Endodermal cell (in vitro differentiated cells): ENCODE measurements around the gene NAA16. TPM values are rescaled to one million over a fixed set of nuclear protein-coding genes. Genes with fewer than 3 reads are reported as not detected.

Source experiments
- DNase-seq: peaks from one replicate; pipeline ENCODE4 v3.0.0-alpha.2; 2017
- H3K27ac ChIP-seq: 2 replicates; pipeline ENCODE4 v1.5.1; 2013; ENCODE audit warnings: mild to moderate bottlenecking, low read depth, low read length, moderate library complexity
- H3K27me3 ChIP-seq: 2 replicates; pipeline ENCODE4 v1.6.1; 2013; ENCODE audit warnings: mild to moderate bottlenecking, low read length, moderate library complexity; ENCODE audit not compliant: insufficient read depth, control insufficient read depth, poor library complexity, severe bottlenecking
- H3K36me3 ChIP-seq: 2 replicates; pipeline ENCODE4 v1.7.0; 2013; ENCODE audit warnings: mild to moderate bottlenecking, low read length, moderate library complexity; ENCODE audit not compliant: control insufficient read depth, insufficient read depth
- H3K4me1 ChIP-seq: one replicate; pipeline ENCODE4 v1.7.0; 2013; ENCODE audit warnings: low read length; ENCODE audit not compliant: control insufficient read depth, insufficient read depth
- H3K4me3 ChIP-seq: 2 replicates; pipeline ENCODE4 v1.5.1; 2013; ENCODE audit warnings: mild to moderate bottlenecking, low read length, moderate library complexity
- H3K9ac ChIP-seq: 2 replicates; pipeline ENCODE4 v1.6.1; 2013; ENCODE audit warnings: mild to moderate bottlenecking, low read length, moderate library complexity; ENCODE audit not compliant: poor library complexity, severe bottlenecking; ENCODE audit errors: extremely low read depth
- H3K9me3 ChIP-seq: 2 replicates; pipeline ENCODE4 v1.6.1; 2013; ENCODE audit warnings: mild to moderate bottlenecking, low read length, moderate library complexity; ENCODE audit not compliant: control insufficient read depth
- H3K27ac Mint-ChIP-seq: 2 replicates; pipeline ENCODE4 v1.8.0; 2020; ENCODE audit warnings: mixed read lengths
- H3K27me3 Mint-ChIP-seq: 2 replicates; pipeline ENCODE4 v1.8.0; 2021; ENCODE audit warnings: mild to moderate bottlenecking, mixed read lengths; ENCODE audit not compliant: insufficient read depth
- H3K36me3 Mint-ChIP-seq: 2 replicates; pipeline ENCODE4 v1.8.0; 2020; ENCODE audit warnings: low read depth, mixed read lengths
- H3K4me1 Mint-ChIP-seq: 2 replicates; pipeline ENCODE4 v1.8.0; 2020; ENCODE audit warnings: mixed read lengths
- H3K4me3 Mint-ChIP-seq: 2 replicates; pipeline ENCODE4 v1.8.0; 2020; ENCODE audit warnings: mild to moderate bottlenecking, moderate library complexity, mixed read lengths
- H3K9me3 Mint-ChIP-seq: 2 replicates; pipeline ENCODE4 v1.8.0; 2020; ENCODE audit warnings: mild to moderate bottlenecking, mixed read lengths
- WGBS, 2 experiments: methylation state at CpG; one replicate each; pipeline versions ENCODE4 v1.1.5 to v1.1.7; 2013; ENCODE audit warnings: missing lambda C conversion rate in 2 of 2, mixed read lengths in 1 of 2; ENCODE audit not compliant: insufficient coverage in 1 of 2, insufficient read length in 1 of 2; 5-methylcytosine and 5-hydroxymethylcytosine counted together
- total RNA-seq, 2 donors: library from RNA; stranded (reverse); fragmentation: NEBNext Ultra II Directional in 1 of 2; extraction: Animal tissue kit (Norgen Biotek cat#: 25700) in 1 of 2; gene quantifications; 2 replicates in 1 of 2; 3 replicates in 1 of 2; pipeline ENCODE4 v1.2.1, GENCODE V29; 2021
- TF ChIP-seq, protein P1 (sequence below): fragments of 200-600 bp; sonication (generic); conservative IDR thresholded peaks from 2 replicates; pipeline ENCODE4 v1.5.0; 2021; ENCODE audit warnings: antibody characterized with exemption, mild to moderate bottlenecking

NAA16 gene
- total RNA-seq, 2 donors from 2014 or later = 29.3 to 30.9 TPM

DNA sequence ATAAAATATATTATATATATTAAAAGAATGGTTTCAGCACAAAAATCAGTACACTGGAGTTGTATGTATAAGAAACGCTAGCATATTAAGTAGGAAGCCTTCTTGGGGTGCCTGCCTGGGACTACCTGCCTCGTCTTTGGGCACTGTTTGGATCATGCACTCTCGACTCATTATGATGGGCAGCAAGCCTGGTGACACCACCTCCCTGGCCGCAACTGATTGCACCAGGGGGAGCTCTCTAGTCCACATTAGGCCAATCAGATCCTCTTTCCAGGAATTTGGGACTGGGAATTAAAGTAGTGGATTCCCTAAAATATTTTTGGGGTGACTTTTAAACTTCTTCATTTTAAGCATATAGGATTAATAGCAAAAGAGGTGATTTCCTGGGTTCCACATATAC, 90.3 kb downstream of the NAA16 start:
- DNase-seq = peak; percentile 63
- Mint-ChIP-seq H3K4me3 (no peak overlapping the region), H3K27ac (no peak overlapping the region), H3K4me1 (peaks cover 6% of the 10 kb centered on the region), H3K36me3 (no peaks in the 10 kb centered on the region), H3K9me3 (no peaks in the 10 kb centered on the region), H3K27me3 (peaks cover 3% of the 10 kb centered on the region)
- H3K27ac ChIP-seq = no peak overlapping the region
- 91 to 92% methylated on average over 4 of the region's 4 CpGs for WGBS, 2 experiments
- H3K36me3 ChIP-seq = no peaks in the 10 kb centered on the region
- no peak overlapping the region for H3K4me3 ChIP-seq
- TF ChIP-seq, protein P1, sequence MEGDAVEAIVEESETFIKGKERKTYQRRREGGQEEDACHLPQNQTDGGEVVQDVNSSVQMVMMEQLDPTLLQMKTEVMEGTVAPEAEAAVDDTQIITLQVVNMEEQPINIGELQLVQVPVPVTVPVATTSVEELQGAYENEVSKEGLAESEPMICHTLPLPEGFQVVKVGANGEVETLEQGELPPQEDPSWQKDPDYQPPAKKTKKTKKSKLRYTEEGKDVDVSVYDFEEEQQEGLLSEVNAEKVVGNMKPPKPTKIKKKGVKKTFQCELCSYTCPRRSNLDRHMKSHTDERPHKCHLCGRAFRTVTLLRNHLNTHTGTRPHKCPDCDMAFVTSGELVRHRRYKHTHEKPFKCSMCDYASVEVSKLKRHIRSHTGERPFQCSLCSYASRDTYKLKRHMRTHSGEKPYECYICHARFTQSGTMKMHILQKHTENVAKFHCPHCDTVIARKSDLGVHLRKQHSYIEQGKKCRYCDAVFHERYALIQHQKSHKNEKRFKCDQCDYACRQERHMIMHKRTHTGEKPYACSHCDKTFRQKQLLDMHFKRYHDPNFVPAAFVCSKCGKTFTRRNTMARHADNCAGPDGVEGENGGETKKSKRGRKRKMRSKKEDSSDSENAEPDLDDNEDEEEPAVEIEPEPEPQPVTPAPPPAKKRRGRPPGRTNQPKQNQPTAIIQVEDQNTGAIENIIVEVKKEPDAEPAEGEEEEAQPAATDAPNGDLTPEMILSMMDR = peak; percentile 54
- peaks cover 8% of the 10 kb centered on the region for H3K4me1 ChIP-seq
- H3K9ac ChIP-seq = no peak overlapping the region
- no peaks in the 10 kb centered on the region for H3K9me3 ChIP-seq
- H3K27me3 ChIP-seq = peaks cover 4% of the 10 kb centered on the region

DNA sequence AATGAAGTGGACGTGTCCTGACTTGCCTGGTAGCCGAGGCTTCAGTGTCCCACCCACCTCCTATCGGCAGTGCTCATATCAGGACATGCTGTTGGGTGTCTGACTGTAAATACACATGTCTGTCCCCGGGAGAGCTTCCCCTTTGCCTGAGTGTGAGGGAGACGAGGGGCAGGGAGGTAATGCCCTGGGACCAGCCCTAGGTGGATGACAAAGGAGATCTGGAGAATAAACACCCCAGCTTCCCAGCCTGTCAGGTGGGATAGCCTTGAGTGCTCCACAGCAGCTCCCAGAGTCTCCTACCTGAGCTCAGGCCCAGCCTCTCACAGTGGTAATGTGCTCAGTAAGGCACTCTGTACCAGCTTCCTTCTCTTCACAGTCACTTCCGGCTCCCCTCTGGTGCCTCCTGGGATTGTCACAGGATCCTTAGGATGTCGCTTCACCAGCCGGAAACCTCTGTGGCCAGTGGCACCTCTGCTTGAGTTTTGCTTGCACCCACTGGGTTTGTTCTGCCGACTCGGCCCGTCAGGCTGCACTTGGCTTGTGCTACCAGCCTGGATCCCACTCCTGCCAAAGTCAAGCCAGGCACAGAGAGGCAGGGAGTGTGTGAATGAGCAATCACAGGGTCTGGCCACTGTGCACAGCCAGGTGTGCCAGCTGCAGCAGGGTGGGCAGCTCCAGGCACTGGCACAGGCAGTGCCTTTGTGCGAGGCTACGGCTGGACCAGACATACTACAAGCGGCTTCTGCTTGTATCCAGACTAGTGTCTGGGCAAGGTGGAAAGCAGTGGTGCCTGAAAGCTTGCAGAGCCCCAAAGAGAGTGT, 91.8 kb downstream of the NAA16 start:
- Histone ChIP-seq H3K4me1 (peaks cover 8% of the 10 kb centered on the region), H3K4me3 (no peak overlapping the region), H3K27me3 (no peaks in the 10 kb centered on the region), H3K9me3 (no peaks in the 10 kb centered on the region), H3K27ac (peak overlapping the region; percentile 9), H3K9ac (no peak overlapping the region), H3K36me3 (no peaks in the 10 kb centered on the region)
- Mint-ChIP-seq H3K36me3 (no peaks in the 10 kb centered on the region), H3K27ac (peak overlapping the region; percentile 66), H3K4me1 (peaks cover 6% of the 10 kb centered on the region), H3K27me3 (peaks cover 1% of the 10 kb centered on the region), H3K9me3 (no peaks in the 10 kb centered on the region), H3K4me3 (no peak overlapping the region)
- peak; percentile 78 for DNase-seq
- TF ChIP-seq, protein P1 = no peak
- WGBS, 2 experiments = 84 to 89% methylated on average over 11 to 14 of the region's 14 CpGs

DNA sequence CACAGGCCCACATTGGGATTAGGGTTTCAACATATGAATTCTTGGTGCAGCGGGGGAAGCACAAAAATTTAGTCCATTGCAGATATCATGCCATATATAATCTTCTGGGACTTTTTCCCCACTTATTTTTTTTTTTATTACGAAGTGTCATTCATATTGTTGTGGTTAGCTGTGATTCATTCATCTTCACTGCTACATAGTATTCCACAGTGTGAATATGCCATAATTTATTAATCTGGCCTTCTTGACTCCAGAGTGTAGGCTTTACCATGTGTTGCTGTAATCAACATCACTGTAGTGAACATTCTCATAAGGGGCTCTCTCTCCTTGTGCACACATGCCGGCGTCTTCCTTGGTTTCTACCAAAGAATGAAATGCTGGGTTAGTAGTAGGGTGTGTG, 92.9 kb downstream of the NAA16 start:
- TF ChIP-seq, protein P1 = no peak
- peaks cover 6% of the 10 kb centered on the region for H3K4me1 Mint-ChIP-seq
- Histone ChIP-seq H3K4me3 (no peak overlapping the region), H3K9ac (no peak overlapping the region), H3K9me3 (no peaks in the 10 kb centered on the region), H3K36me3 (no peaks in the 10 kb centered on the region), H3K4me1 (peaks cover 8% of the 10 kb centered on the region), H3K27me3 (no peaks in the 10 kb centered on the region), H3K27ac (no peak overlapping the region)
- H3K36me3 Mint-ChIP-seq = no peaks in the 10 kb centered on the region
- H3K4me3 Mint-ChIP-seq = no peak overlapping the region
- no peaks in the 10 kb centered on the region for H3K9me3 Mint-ChIP-seq
- 82 to 100% methylated on average over 1 of the region's 4 CpGs for WGBS, 2 experiments
- H3K27me3 Mint-ChIP-seq = no peaks in the 10 kb centered on the region
- H3K27ac Mint-ChIP-seq = no peak overlapping the region
- DNase-seq = no peak
